ENCODE data around the gene KIAA0825.

Gene KIAA0825

GRCh38 chr5:94260096-94260495 lies 358.3 kb downstream of the KIAA0825 start:
- TF ChIP-seq, protein P1, sequence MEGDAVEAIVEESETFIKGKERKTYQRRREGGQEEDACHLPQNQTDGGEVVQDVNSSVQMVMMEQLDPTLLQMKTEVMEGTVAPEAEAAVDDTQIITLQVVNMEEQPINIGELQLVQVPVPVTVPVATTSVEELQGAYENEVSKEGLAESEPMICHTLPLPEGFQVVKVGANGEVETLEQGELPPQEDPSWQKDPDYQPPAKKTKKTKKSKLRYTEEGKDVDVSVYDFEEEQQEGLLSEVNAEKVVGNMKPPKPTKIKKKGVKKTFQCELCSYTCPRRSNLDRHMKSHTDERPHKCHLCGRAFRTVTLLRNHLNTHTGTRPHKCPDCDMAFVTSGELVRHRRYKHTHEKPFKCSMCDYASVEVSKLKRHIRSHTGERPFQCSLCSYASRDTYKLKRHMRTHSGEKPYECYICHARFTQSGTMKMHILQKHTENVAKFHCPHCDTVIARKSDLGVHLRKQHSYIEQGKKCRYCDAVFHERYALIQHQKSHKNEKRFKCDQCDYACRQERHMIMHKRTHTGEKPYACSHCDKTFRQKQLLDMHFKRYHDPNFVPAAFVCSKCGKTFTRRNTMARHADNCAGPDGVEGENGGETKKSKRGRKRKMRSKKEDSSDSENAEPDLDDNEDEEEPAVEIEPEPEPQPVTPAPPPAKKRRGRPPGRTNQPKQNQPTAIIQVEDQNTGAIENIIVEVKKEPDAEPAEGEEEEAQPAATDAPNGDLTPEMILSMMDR (IDR thresholded peaks at IDR 0.05; ENCODE audit: borderline replicate concordance, insufficient read depth, low read depth, low read length) = no peak
- no peak overlapping the region for H3K4me3 ChIP-seq (ENCODE audit: low read depth, low read length)

DNA sequence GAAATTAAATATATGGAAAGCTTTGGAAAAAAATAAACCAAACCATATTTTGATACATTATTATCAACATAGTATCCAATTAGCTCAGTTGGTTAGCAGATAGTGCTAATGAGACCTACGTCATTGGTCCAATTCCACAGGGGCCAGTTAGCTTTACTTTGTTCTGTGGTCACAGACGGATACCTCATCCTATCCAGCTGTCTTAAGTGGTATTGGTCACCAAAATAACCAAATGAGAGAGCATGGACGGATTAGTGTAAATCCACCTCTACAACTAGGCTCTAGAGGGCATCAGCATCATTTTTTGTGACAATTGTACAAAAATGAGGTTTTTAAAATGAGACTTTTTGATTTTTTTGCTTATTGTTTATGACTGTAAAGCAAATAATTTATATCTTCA lies 364.2 kb downstream of the KIAA0825 start:
- H3K4me3 ChIP-seq (ENCODE audit: low read depth, low read length) = no peak overlapping the region
- TF ChIP-seq, protein P1 (IDR thresholded peaks at IDR 0.05; ENCODE audit: borderline replicate concordance, insufficient read depth, low read depth, low read length) = no peak

DNA sequence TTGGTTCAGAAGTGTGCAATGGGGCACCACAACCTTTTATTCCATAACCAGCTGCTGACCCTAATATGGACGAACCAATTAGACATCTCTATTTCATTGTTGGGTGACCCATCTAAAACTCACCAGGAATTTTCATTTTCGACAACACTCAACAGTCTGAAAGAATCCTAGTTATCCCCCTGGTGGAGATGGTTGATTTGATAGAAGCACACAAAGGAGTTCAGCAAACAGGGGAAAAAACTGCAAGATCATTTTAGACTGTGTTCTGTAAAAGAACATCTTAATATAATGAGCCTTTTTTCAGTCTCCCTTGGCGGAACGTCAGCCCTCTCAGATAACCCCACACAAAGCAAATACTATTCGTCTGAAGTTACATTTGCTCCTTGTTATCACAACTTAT lies 367.4 kb downstream of the KIAA0825 start:
- TF ChIP-seq, protein P1 (IDR thresholded peaks at IDR 0.05; ENCODE audit: borderline replicate concordance, insufficient read depth, low read depth, low read length) = no peak
- H3K4me3 ChIP-seq (ENCODE audit: low read depth, low read length) = no peak overlapping the region

DNA sequence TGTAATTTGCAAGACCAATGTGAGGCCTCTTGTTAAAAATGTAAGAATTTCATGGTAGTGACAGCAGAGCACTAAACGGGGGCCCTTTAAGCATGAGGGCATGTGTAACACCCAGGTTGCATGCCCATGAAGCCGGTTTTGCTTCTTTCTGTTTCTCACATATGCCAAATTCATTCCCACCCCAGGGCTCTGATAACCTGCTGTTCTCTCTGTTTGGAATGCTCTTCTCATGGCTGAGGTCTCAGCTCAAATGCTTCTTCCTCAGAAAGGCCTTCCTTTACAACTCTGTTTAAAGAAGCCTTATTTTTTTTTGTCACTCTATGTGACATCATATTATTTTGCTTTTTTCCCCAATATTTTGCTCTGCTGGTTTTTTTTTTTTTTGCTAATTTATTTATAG lies 369.0 kb downstream of the KIAA0825 start:
- H3K4me3 ChIP-seq (ENCODE audit: low read depth, low read length) = no peak overlapping the region
- TF ChIP-seq, protein P1 (IDR thresholded peaks at IDR 0.05; ENCODE audit: borderline replicate concordance, insufficient read depth, low read depth, low read length) = no peak

- TF ChIP-seq, protein P1 (IDR thresholded peaks at IDR 0.05; ENCODE audit: borderline replicate concordance, insufficient read depth, low read depth, low read length) = no peak
Observed at GRCh38 chr5:94248175-94248875, 370.1 kb downstream of the KIAA0825 start.

GRCh38 chr5:94245608-94246007 lies 372.8 kb downstream of the KIAA0825 start:
- no peak overlapping the region for H3K4me3 ChIP-seq (ENCODE audit: low read depth, low read length)
- TF ChIP-seq, protein P1 (IDR thresholded peaks at IDR 0.05; ENCODE audit: borderline replicate concordance, insufficient read depth, low read depth, low read length) = no peak

More at GRCh38 chr5:94248175-94248875, 370.1 kb downstream of the KIAA0825 start:
- no peak overlapping the region for H3K4me3 ChIP-seq (ENCODE audit: low read depth, low read length)

DNA sequence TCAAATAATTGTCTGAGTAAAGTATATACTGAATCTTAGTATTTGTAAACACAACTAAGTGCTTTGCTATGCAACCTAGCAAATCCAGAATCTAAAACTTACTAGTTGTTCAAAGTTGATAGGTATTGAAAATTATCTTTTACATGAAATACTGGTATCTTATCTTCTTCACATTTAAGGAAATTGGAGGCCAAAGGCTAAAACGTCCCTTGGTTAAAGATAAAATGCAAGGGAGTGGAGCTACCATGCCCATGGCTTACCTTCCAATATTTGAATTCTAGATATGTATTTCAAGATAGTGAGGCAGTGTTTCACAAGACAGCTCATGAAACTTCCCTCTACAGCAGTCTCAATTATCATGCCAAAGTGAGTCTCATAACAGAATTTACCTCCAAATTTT lies 373.5 kb downstream of the KIAA0825 start:
- TF ChIP-seq, protein P1 (IDR thresholded peaks at IDR 0.05; ENCODE audit: borderline replicate concordance, insufficient read depth, low read depth, low read length) = no peak
- no peak overlapping the region for H3K4me3 ChIP-seq (ENCODE audit: low read depth, low read length)

Data from GM12875 (cell line).